ENCODE data around the gene AGAP1.

AGAP1 gene

GRCh38 chr2:235564884-235565530 lies 71.2 kb downstream of the AGAP1 start:
- Histone ChIP-seq H3K9me3 (ENCODE audit: severe bottlenecking) (no peaks in the 10 kb centered on the region), H3K4me3 (ENCODE audit: severe bottlenecking) (no peak overlapping the region), H3K27ac (ENCODE audit: poor library complexity, severe bottlenecking) (no peak overlapping the region), H3K36me3 (ENCODE audit: low read depth) (no peaks in the 10 kb centered on the region), H3K4me1 (ENCODE audit: insufficient read depth, poor library complexity, severe bottlenecking) (no peaks in the 10 kb centered on the region), H3K27me3 (ENCODE audit: insufficient read depth, poor library complexity, severe bottlenecking) (no peaks in the 10 kb centered on the region)
- ATAC-seq (ENCODE audit: low read depth) (no peak), DNase-seq (ENCODE audit: low spot score) (no peak)
- TF ChIP-seq CTCF (IDR thresholded peaks at IDR 0.05; ENCODE audit: poor library complexity, severe bottlenecking): no peak

GRCh38 chr2:235566415-235566814 lies 72.6 kb downstream of the AGAP1 start:
- TF ChIP-seq CTCF (IDR thresholded peaks at IDR 0.05; ENCODE audit: poor library complexity, severe bottlenecking): no peak

GRCh38 chr2:235566931-235567495 lies 73.2 kb downstream of the AGAP1 start:
- no peak overlapping the region for H3K4me3 ChIP-seq (ENCODE audit: severe bottlenecking)
- ATAC-seq (ENCODE audit: low read depth): no peak
- TF ChIP-seq CTCF (IDR thresholded peaks at IDR 0.05; ENCODE audit: poor library complexity, severe bottlenecking): no peak

More at GRCh38 chr2:235566415-235566814, 72.6 kb downstream of the AGAP1 start:
- Histone ChIP-seq H3K4me1 (ENCODE audit: insufficient read depth, poor library complexity, severe bottlenecking) (no peaks in the 10 kb centered on the region), H3K27ac (ENCODE audit: poor library complexity, severe bottlenecking) (no peak overlapping the region), H3K4me3 (ENCODE audit: severe bottlenecking) (no peak overlapping the region), H3K9me3 (ENCODE audit: severe bottlenecking) (no peaks in the 10 kb centered on the region), H3K27me3 (ENCODE audit: insufficient read depth, poor library complexity, severe bottlenecking) (no peaks in the 10 kb centered on the region), H3K36me3 (ENCODE audit: low read depth) (no peaks in the 10 kb centered on the region)
- no peak for DNase-seq (ENCODE audit: low spot score)
- no peak for ATAC-seq (ENCODE audit: low read depth)

GRCh38 chr2:235567842-235568241 lies 74.0 kb downstream of the AGAP1 start:
- Histone ChIP-seq H3K9me3 (ENCODE audit: severe bottlenecking) (no peaks in the 10 kb centered on the region), H3K27me3 (ENCODE audit: insufficient read depth, poor library complexity, severe bottlenecking) (no peaks in the 10 kb centered on the region), H3K4me3 (ENCODE audit: severe bottlenecking) (no peak overlapping the region), H3K4me1 (ENCODE audit: insufficient read depth, poor library complexity, severe bottlenecking) (no peaks in the 10 kb centered on the region), H3K27ac (ENCODE audit: poor library complexity, severe bottlenecking) (no peak overlapping the region), H3K36me3 (ENCODE audit: low read depth) (no peaks in the 10 kb centered on the region)
- ATAC-seq (ENCODE audit: low read depth) (no peak), DNase-seq (ENCODE audit: low spot score) (no peak)
- TF ChIP-seq CTCF (IDR thresholded peaks at IDR 0.05; ENCODE audit: poor library complexity, severe bottlenecking): no peak

More at GRCh38 chr2:235566931-235567495, 73.2 kb downstream of the AGAP1 start:
- no peaks in the 10 kb centered on the region for H3K27me3 ChIP-seq (ENCODE audit: insufficient read depth, poor library complexity, severe bottlenecking)
- H3K4me1 ChIP-seq (ENCODE audit: insufficient read depth, poor library complexity, severe bottlenecking): no peaks in the 10 kb centered on the region
- no peak for DNase-seq (ENCODE audit: low spot score)
- no peaks in the 10 kb centered on the region for H3K9me3 ChIP-seq (ENCODE audit: severe bottlenecking)
- no peak overlapping the region for H3K27ac ChIP-seq (ENCODE audit: poor library complexity, severe bottlenecking)
- no peaks in the 10 kb centered on the region for H3K36me3 ChIP-seq (ENCODE audit: low read depth)

GRCh38 chr2:235568431-235568830 lies 74.6 kb downstream of the AGAP1 start:
- H3K27me3 ChIP-seq (ENCODE audit: insufficient read depth, poor library complexity, severe bottlenecking): no peaks in the 10 kb centered on the region
- no peak for TF ChIP-seq CTCF (IDR thresholded peaks at IDR 0.05; ENCODE audit: poor library complexity, severe bottlenecking)
- DNase-seq (ENCODE audit: low spot score): no peak
- H3K27ac ChIP-seq (ENCODE audit: poor library complexity, severe bottlenecking): no peak overlapping the region
- no peaks in the 10 kb centered on the region for H3K36me3 ChIP-seq (ENCODE audit: low read depth)
- ATAC-seq (ENCODE audit: low read depth): no peak
- no peak overlapping the region for H3K4me3 ChIP-seq (ENCODE audit: severe bottlenecking)
- H3K4me1 ChIP-seq (ENCODE audit: insufficient read depth, poor library complexity, severe bottlenecking): no peaks in the 10 kb centered on the region
- H3K9me3 ChIP-seq (ENCODE audit: severe bottlenecking): no peaks in the 10 kb centered on the region

Data from RWPE2 (cell line).